ENCODE data around the gene NCKAP5. TPM values are rescaled to one million over a fixed set of nuclear protein-coding genes. Genes with fewer than 3 reads are reported as not detected.

Gene NCKAP5
- total RNA-seq, 1 donor from 2014 or later: 8.8 TPM

GRCh38 chr2:132726155-132726554 is 842.1 kb downstream of the NCKAP5 start:
- no peaks in the 10 kb centered on the region for H3K36me3 ChIP-seq
- intact Hi-C loops (cut with DNase I): no loop called here
- H3K4me1 ChIP-seq: no peaks in the 10 kb centered on the region
- H3K27me3 ChIP-seq: no peaks in the 10 kb centered on the region
- H3K4me3 ChIP-seq: no peak overlapping the region
- no peak overlapping the region for H3K27ac ChIP-seq
- DNase-seq (ENCODE audit: extremely low spot score in 2 of 2): no peak
- H3K9me3 ChIP-seq: no peaks in the 10 kb centered on the region
- TF ChIP-seq POLR2AphosphoS5 (IDR thresholded peaks at IDR 0.05; ENCODE audit: insufficient read depth in 1 of 2, low read depth in 1 of 2): no peak
- no peak for TF ChIP-seq POLR2A (IDR thresholded peaks at IDR 0.05)
- TF ChIP-seq CTCF (IDR thresholded peaks at IDR 0.05): no peak

GRCh38 chr2:132725748-132726147 is 842.5 kb downstream of the NCKAP5 start:
- no peaks in the 10 kb centered on the region for H3K9me3 ChIP-seq
- H3K36me3 ChIP-seq: no peaks in the 10 kb centered on the region
- no peaks in the 10 kb centered on the region for H3K4me1 ChIP-seq
- DNase-seq (ENCODE audit: extremely low spot score in 2 of 2): no peak
- no peak overlapping the region for H3K4me3 ChIP-seq
- no peak overlapping the region for H3K27ac ChIP-seq
- no peaks in the 10 kb centered on the region for H3K27me3 ChIP-seq
- intact Hi-C loops (cut with DNase I): no loop called here
- TF ChIP-seq POLR2AphosphoS5 (IDR thresholded peaks at IDR 0.05; ENCODE audit: insufficient read depth in 1 of 2, low read depth in 1 of 2) (no peak), CTCF (IDR thresholded peaks at IDR 0.05) (no peak), POLR2A (IDR thresholded peaks at IDR 0.05) (no peak)

- Histone ChIP-seq H3K4me1 (no peaks in the 10 kb centered on the region), H3K9me3 (no peaks in the 10 kb centered on the region), H3K27ac (no peak overlapping the region), H3K4me3 (no peak overlapping the region), H3K27me3 (no peaks in the 10 kb centered on the region), H3K36me3 (no peaks in the 10 kb centered on the region)
- TF ChIP-seq POLR2A (IDR thresholded peaks at IDR 0.05): no peak
- TF ChIP-seq CTCF (IDR thresholded peaks at IDR 0.05): no peak
- no peak for TF ChIP-seq POLR2AphosphoS5 (IDR thresholded peaks at IDR 0.05; ENCODE audit: insufficient read depth in 1 of 2, low read depth in 1 of 2)
- no peak for DNase-seq (ENCODE audit: extremely low spot score in 2 of 2)
- intact Hi-C loops (cut with DNase I): no loop called here
These were observed 843.1 kb downstream of the NCKAP5 start for GRCh38 chr2:132725148-132725547.

GRCh38 chr2:132721938-132722337 is 846.3 kb downstream of the NCKAP5 start:
- Histone ChIP-seq H3K27ac (no peak overlapping the region), H3K36me3 (no peaks in the 10 kb centered on the region), H3K4me1 (no peaks in the 10 kb centered on the region), H3K9me3 (no peaks in the 10 kb centered on the region), H3K27me3 (no peaks in the 10 kb centered on the region), H3K4me3 (no peak overlapping the region)
- intact Hi-C loops (cut with DNase I): no loop called here
- DNase-seq (ENCODE audit: extremely low spot score in 2 of 2): no peak
- no peak for TF ChIP-seq POLR2A (IDR thresholded peaks at IDR 0.05)
- no peak for TF ChIP-seq CTCF (IDR thresholded peaks at IDR 0.05)
- no peak for TF ChIP-seq POLR2AphosphoS5 (IDR thresholded peaks at IDR 0.05; ENCODE audit: insufficient read depth in 1 of 2, low read depth in 1 of 2)

- intact Hi-C loops (cut with DNase I): no loop called here
- Histone ChIP-seq H3K9me3 (no peaks in the 10 kb centered on the region), H3K4me1 (no peaks in the 10 kb centered on the region), H3K36me3 (no peaks in the 10 kb centered on the region), H3K4me3 (no peak overlapping the region), H3K27ac (no peak overlapping the region), H3K27me3 (no peaks in the 10 kb centered on the region)
- no peak for DNase-seq (ENCODE audit: extremely low spot score in 2 of 2)
- TF ChIP-seq POLR2A (IDR thresholded peaks at IDR 0.05) (no peak), CTCF (IDR thresholded peaks at IDR 0.05) (no peak), POLR2AphosphoS5 (IDR thresholded peaks at IDR 0.05; ENCODE audit: insufficient read depth in 1 of 2, low read depth in 1 of 2) (no peak)
These were observed 847.9 kb downstream of the NCKAP5 start for GRCh38 chr2:132720393-132720792.

Measured in vagina (tissue), 2 donors.